ENCODE results near the gene GRM7. TPM values are rescaled to one million over a fixed set of nuclear protein-coding genes. Genes with fewer than 3 reads are reported as not detected.
A peak's percentile ranks its signal among the peaks of the same experiment; 100 is the strongest.

Gene GRM7
- polyA plus RNA-seq, 3 donors = not detected

- H3K36me3 ChIP-seq (replicated peaks in 1 of 2; ENCODE audit: control insufficient read depth in 1 of 2, insufficient read depth in 2 of 2, low read length in 2 of 2) = no peaks in the 10 kb centered on the region
- no peak overlapping the region for H3K9ac ChIP-seq (ENCODE audit: insufficient read depth, low read length, poor library complexity, severe bottlenecking)
- intact Hi-C loops (cut with micrococcal nuclease) = no loop called here
- H3K79me2 ChIP-seq (ENCODE audit: insufficient read depth, low read length) = no peaks in the 10 kb centered on the region
- DNase-seq = no peak
- H3K27ac ChIP-seq (ENCODE audit: low read depth in 1 of 2, low read length in 2 of 2) = no peak overlapping the region
- H3K27me3 Mint-ChIP-seq (ENCODE audit: low read depth in 3 of 3) = peaks cover 0 to 3% (median 0%) of the 10 kb centered on the region in 3 donors
- H3K27ac Mint-ChIP-seq = peak overlapping the region in 1 of 7 donors; percentile 58
- H3K4me3 Mint-ChIP-seq = no peak overlapping the region
- TF ChIP-seq, protein P1, sequence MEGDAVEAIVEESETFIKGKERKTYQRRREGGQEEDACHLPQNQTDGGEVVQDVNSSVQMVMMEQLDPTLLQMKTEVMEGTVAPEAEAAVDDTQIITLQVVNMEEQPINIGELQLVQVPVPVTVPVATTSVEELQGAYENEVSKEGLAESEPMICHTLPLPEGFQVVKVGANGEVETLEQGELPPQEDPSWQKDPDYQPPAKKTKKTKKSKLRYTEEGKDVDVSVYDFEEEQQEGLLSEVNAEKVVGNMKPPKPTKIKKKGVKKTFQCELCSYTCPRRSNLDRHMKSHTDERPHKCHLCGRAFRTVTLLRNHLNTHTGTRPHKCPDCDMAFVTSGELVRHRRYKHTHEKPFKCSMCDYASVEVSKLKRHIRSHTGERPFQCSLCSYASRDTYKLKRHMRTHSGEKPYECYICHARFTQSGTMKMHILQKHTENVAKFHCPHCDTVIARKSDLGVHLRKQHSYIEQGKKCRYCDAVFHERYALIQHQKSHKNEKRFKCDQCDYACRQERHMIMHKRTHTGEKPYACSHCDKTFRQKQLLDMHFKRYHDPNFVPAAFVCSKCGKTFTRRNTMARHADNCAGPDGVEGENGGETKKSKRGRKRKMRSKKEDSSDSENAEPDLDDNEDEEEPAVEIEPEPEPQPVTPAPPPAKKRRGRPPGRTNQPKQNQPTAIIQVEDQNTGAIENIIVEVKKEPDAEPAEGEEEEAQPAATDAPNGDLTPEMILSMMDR (IDR thresholded peaks at IDR 0.05) = no peak
- no peaks in the 10 kb centered on the region for H3K9me3 ChIP-seq (replicated peaks in 1 of 2; ENCODE audit: control insufficient read depth in 1 of 2, insufficient read depth in 1 of 2, low read length in 2 of 2)
- H3K36me3 Mint-ChIP-seq = no peaks in the 10 kb centered on the region
- peaks cover 24% of the 10 kb centered on the region for H3K4me1 Mint-ChIP-seq
- no peak overlapping the region for H2AFZ ChIP-seq (ENCODE audit: insufficient read depth, low read depth, low read length, poor library complexity, severe bottlenecking)
- peaks cover 18 to 23% of the 10 kb centered on the region in 2 donors for H3K4me1 ChIP-seq (ENCODE audit: control insufficient read depth in 1 of 2, insufficient read depth in 2 of 2, low read length in 2 of 2)
- no peaks in the 10 kb centered on the region for H3K27me3 ChIP-seq (ENCODE audit: control insufficient read depth in 2 of 2, insufficient read depth in 2 of 2, low read length in 2 of 2)
- H3K9me3 Mint-ChIP-seq = peaks cover 0 to 5% (median 4%) of the 10 kb centered on the region in 7 donors
- H3K4me3 ChIP-seq (replicated peaks in 1 of 3; ENCODE audit: low read depth in 2 of 3, low read length in 3 of 3) = no peak overlapping the region
- WGBS (ENCODE audit: insufficient coverage) = no CpG with 5 or more reads among the region's 1 CpG
- H3K4me2 ChIP-seq (replicated peaks; ENCODE audit: extremely low read depth, low read length, poor library complexity, severe bottlenecking) = no peak overlapping the region
- H4K20me1 ChIP-seq (ENCODE audit: insufficient read depth, low read length) = no peaks in the 10 kb centered on the region
Measured at GRCh38 chr3:7684182-7684715, 823.3 kb downstream of the GRM7 start.

DNA sequence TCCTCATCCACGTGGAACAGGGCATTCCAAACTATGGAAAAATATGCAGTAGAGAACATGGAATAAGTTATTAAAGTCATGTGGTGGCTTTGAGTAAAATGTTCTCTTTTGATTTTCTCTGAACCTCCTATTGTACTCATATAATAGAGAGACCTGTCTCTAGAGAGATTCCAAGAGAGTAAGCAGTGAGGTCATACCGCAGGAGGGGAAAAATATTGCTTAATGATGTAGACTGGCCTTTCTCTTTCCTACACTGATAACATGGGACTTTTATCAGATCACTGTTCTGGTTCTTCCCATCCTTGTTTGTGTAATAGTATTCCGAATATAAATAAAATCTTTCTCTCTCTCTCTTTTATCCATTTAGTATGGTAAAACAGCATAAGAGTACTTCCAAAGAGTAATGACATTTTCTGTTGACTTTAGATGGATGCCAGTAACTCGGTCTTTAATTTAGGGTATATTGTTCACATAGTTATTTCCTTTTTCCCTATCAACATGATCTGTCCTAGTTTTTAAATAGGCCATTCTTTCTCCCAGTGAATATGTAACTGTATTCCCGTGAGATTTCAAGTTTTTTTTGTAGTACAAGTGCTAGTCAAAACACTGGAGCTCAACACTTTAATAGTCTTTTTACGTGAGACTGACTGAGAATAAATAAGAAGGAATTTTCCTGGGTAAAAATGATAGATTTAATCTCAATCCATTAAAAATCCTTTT lies 826.7 kb downstream of the GRM7 start:
- Histone ChIP-seq H3K27ac (ENCODE audit: low read depth in 1 of 2, low read length in 2 of 2) (no peak overlapping the region), H4K20me1 (ENCODE audit: insufficient read depth, low read length) (no peaks in the 10 kb centered on the region), H3K36me3 (replicated peaks in 1 of 2; ENCODE audit: control insufficient read depth in 1 of 2, insufficient read depth in 2 of 2, low read length in 2 of 2) (no peaks in the 10 kb centered on the region), H3K4me3 (replicated peaks in 1 of 3; ENCODE audit: low read depth in 2 of 3, low read length in 3 of 3) (no peak overlapping the region), H3K9ac (ENCODE audit: insufficient read depth, low read length, poor library complexity, severe bottlenecking) (no peak overlapping the region), H3K79me2 (ENCODE audit: insufficient read depth, low read length) (no peaks in the 10 kb centered on the region), H3K9me3 (replicated peaks in 1 of 2; ENCODE audit: control insufficient read depth in 1 of 2, insufficient read depth in 1 of 2, low read length in 2 of 2) (no peaks in the 10 kb centered on the region), H3K4me1 (ENCODE audit: control insufficient read depth in 1 of 2, insufficient read depth in 2 of 2, low read length in 2 of 2) (peaks cover 17 to 22% of the 10 kb centered on the region in 2 donors), H3K4me2 (replicated peaks; ENCODE audit: extremely low read depth, low read length, poor library complexity, severe bottlenecking) (no peak overlapping the region), H2AFZ (ENCODE audit: insufficient read depth, low read depth, low read length, poor library complexity, severe bottlenecking) (no peak overlapping the region), H3K27me3 (ENCODE audit: control insufficient read depth in 2 of 2, insufficient read depth in 2 of 2, low read length in 2 of 2) (no peaks in the 10 kb centered on the region)
- Mint-ChIP-seq H3K36me3 (no peaks in the 10 kb centered on the region), H3K4me3 (no peak overlapping the region), H3K27me3 (ENCODE audit: low read depth in 3 of 3) (peaks cover 0 to 1% (median 1%) of the 10 kb centered on the region in 3 donors), H3K9me3 (peaks cover 0 to 2% (median 0%) of the 10 kb centered on the region in 7 donors), H3K4me1 (peaks cover 18% of the 10 kb centered on the region), H3K27ac (no peak overlapping the region)
- no CpG with 5 or more reads among the region's 6 CpGs for whole genome bisulfite sequencing (ENCODE audit: insufficient coverage)
- intact Hi-C loops (cut with micrococcal nuclease) = no loop called here
- no peak for DNase-seq
- TF ChIP-seq, protein P1 (IDR thresholded peaks at IDR 0.05) = no peak

All from CD14-positive monocyte (primary cell).